ENCODE data around the gene PTPDC1. TPM values are rescaled to one million over a fixed set of nuclear protein-coding genes. Genes with fewer than 3 reads are reported as not detected.

The PTPDC1 gene
- total RNA-seq, 2 donors from 2014 or later: 11.7 to 12.2 TPM

DNA sequence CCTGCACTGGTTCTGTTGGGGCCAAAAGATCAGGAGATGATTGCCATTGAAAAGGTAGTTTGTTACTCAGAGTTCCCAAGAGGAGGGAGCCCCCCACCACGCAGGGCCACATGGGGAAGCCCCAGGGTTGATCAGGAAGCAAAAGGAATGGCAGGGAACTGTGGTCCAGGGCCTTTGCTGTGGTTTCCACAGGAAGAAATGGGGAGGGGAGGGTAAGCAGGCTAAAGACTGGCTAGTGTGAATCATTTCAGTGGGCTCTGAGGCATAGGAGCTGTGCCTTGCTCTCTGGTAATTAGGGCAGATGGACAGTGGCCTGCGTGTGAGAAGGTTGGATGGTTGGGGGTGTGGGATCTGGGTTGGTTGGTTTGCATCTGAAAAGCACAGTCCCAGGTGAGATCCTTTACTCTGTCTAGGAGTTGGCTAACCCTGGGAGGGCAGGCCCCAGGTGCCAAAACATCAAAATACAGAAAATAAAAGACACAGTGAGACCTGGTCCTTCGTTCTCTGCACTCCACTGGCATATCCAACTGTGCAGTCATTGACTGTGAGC, 66.1 kb downstream of the PTPDC1 start:
- WGBS, 2 donors: 82 to 83% methylated on average over 3 of the region's 3 CpGs
- H3K27me3 ChIP-seq: no peaks in the 10 kb centered on the region
- intact Hi-C loops (cut with DNase I): no loop called here

DNA sequence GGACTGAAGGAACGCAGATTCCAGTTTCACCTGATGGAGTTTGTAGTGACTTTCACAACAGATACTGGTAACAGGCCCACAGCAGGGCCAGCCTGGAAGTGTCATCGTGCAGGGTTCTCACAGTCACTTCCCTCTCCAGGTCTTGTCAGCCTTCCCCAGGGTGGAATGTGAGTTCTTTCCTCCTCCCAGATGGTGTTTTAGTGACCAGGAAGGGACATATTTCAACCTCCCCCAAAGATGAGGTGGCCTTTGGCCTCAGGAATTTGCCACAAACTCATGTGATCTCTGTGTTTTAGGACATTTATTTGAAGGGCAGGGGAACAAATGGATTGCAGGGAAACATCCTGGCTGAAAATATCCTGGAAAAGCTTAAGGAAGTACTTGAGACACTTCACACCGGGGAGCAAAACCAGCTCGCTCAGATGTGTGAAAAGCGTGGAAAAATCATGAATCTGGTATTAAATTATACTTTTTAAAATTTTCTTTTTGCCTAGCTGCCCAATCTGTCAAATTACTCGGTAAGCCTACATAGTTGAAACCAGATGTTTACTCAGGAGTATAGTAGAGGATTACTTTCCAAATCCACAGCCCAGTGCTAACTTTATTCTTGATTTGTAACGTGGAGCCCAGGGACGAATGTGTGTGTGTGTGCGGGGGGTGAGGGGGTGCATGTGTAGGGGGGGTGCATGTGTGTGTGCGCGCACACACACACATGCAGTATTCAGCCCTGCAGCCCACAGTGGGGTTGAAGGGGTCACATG, 66.8 kb downstream of the PTPDC1 start:
- no peak for TF ChIP-seq POLR2A (IDR thresholded peaks at IDR 0.05)
- TF ChIP-seq, protein P1, sequence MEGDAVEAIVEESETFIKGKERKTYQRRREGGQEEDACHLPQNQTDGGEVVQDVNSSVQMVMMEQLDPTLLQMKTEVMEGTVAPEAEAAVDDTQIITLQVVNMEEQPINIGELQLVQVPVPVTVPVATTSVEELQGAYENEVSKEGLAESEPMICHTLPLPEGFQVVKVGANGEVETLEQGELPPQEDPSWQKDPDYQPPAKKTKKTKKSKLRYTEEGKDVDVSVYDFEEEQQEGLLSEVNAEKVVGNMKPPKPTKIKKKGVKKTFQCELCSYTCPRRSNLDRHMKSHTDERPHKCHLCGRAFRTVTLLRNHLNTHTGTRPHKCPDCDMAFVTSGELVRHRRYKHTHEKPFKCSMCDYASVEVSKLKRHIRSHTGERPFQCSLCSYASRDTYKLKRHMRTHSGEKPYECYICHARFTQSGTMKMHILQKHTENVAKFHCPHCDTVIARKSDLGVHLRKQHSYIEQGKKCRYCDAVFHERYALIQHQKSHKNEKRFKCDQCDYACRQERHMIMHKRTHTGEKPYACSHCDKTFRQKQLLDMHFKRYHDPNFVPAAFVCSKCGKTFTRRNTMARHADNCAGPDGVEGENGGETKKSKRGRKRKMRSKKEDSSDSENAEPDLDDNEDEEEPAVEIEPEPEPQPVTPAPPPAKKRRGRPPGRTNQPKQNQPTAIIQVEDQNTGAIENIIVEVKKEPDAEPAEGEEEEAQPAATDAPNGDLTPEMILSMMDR (IDR thresholded peaks at IDR 0.05): no peak
- Histone ChIP-seq H3K27me3 (no peaks in the 10 kb centered on the region), H3K27ac (peak overlapping the region in 1 of 4 donors; percentile 18), H3K36me3 (replicated peaks in 1 of 2; ENCODE audit: insufficient read depth in 1 of 2, low read depth in 2 of 2) (no peaks in the 10 kb centered on the region), H3K4me1 (no peaks in the 10 kb centered on the region), H3K4me3 (no peak overlapping the region), H3K9me3 (no peaks in the 10 kb centered on the region)
- WGBS, 2 donors: 77 to 82% methylated on average over 11 of the region's 11 CpGs
- intact Hi-C loops (cut with DNase I): no loop called here
- ATAC-seq (no peak), DNase-seq (no peak)

More for the DNA sequence above, 66.1 kb downstream of the PTPDC1 start:
- Histone ChIP-seq H3K36me3 (replicated peaks in 1 of 2; ENCODE audit: insufficient read depth in 1 of 2, low read depth in 2 of 2) (no peaks in the 10 kb centered on the region), H3K4me3 (no peak overlapping the region), H3K4me1 (no peaks in the 10 kb centered on the region), H3K27ac (peak overlapping the region in 1 of 4 donors; percentile 18), H3K9me3 (no peaks in the 10 kb centered on the region)
- ATAC-seq (no peak), DNase-seq (no peak)
- no peak for TF ChIP-seq POLR2A (IDR thresholded peaks at IDR 0.05)
- TF ChIP-seq, protein P1 (IDR thresholded peaks at IDR 0.05): no peak

DNA sequence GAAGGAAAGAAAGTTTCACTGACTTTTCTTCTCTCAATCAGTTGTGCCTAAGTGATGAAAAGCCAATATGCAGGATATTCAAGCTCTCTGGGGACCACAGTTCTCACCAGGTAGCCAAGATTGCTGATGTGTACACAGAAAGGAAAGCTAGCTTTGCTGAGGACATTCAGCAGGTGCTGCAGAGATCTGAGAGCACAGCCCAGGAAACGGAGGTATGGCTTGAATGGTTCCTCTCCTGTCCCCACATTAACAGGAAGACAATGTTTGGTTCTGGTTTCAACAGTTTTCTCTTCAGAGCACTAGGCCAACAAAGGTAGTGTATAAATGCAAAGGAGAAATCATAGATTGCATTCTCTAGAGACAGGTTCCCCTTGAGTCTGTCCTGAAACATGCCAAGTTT, 69.6 kb downstream of the PTPDC1 start:
- no peaks in the 10 kb centered on the region for H3K9me3 ChIP-seq
- no peaks in the 10 kb centered on the region for H3K27me3 ChIP-seq
- no peaks in the 10 kb centered on the region for H3K36me3 ChIP-seq (replicated peaks in 1 of 2; ENCODE audit: insufficient read depth in 1 of 2, low read depth in 2 of 2)
- H3K4me1 ChIP-seq: peaks cover 10% of the 10 kb centered on the region
- DNase-seq (no peak), ATAC-seq (no peak)
- intact Hi-C loops (cut with DNase I): no loop called here
- 67% methylated on average over 1 of the region's 1 CpG for WGBS, 2 donors
- no peak overlapping the region for H3K27ac ChIP-seq
- TF ChIP-seq POLR2A (IDR thresholded peaks at IDR 0.05): no peak
- TF ChIP-seq, protein P1 (IDR thresholded peaks at IDR 0.05): no peak
- H3K4me3 ChIP-seq: no peak overlapping the region

DNA sequence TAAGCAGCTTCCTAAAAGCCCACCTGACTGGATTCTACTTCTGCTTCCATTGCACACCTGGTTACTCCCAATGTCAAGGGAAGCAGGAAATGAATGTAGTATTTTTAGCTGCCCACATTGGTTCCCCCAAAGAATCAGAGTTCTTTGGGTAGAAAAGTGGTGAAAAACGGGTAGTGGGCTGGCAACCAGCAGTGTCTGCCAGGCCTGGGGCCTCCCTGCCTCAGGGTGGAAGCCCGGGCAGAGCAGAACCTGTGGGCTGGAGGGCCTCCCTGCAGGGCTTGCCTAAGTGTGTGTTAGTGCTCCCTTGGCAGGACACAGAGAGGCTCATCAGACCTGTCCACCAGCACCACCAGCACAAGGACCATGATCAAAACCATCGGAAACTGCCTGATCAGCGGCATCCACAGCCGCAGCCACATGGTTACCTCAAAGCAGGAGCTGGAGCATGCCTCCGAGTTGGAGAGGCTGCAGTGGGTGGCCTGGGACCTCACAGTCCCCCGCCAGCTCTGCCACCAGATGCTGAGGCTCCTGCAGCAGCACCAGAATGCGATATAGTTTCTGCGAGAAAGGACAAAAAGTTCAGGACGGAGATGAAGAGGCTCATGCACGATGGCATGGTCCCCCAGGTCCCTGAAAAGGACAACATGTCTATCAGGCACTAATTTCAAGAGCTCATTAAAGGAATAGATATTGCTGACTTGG, 72.2 kb downstream of the PTPDC1 start:
- H3K27ac ChIP-seq: peak overlapping the region in 3 of 4 donors; percentile 8 to 66 (median 54)
- TF ChIP-seq, protein P1 (IDR thresholded peaks at IDR 0.05): no peak
- TF ChIP-seq POLR2A (IDR thresholded peaks at IDR 0.05): no peak
- H3K4me3 ChIP-seq: no peak overlapping the region
- ATAC-seq (peak; percentile 3), DNase-seq (no peak)
- H3K9me3 ChIP-seq: no peaks in the 10 kb centered on the region
- H3K36me3 ChIP-seq (replicated peaks in 1 of 2; ENCODE audit: insufficient read depth in 1 of 2, low read depth in 2 of 2): no peaks in the 10 kb centered on the region
- intact Hi-C loops (cut with DNase I): no loop called here
- peaks cover 10% of the 10 kb centered on the region for H3K4me1 ChIP-seq
- no peaks in the 10 kb centered on the region for H3K27me3 ChIP-seq
- 77 to 90% methylated on average over 11 of the region's 11 CpGs for WGBS, 2 donors
